ENCODE data around the gene ZWINT. TPM values are rescaled to one million over a fixed set of nuclear protein-coding genes. Genes with fewer than 3 reads are reported as not detected.

ZWINT gene
- total and polyA plus RNA-seq, 2 of the 8 experiments (the other 6 are each of a cell fraction or from before 2014, with no cell fraction given) = 52.1 to 71.2 TPM

GRCh38 chr10:56329961-56330360 is 31.1 kb downstream of the ZWINT start:
- TF ChIP-seq, protein P1, sequence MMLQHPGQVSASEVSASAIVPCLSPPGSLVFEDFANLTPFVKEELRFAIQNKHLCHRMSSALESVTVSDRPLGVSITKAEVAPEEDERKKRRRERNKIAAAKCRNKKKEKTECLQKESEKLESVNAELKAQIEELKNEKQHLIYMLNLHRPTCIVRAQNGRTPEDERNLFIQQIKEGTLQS (IDR thresholded peaks at IDR 0.05; ENCODE audit: insufficient read depth, low read depth, low read length) = no peak
- TF ChIP-seq CHD2 (IDR thresholded peaks at IDR 0.05; ENCODE audit: low read length) (no peak), CTCF (IDR thresholded peaks at IDR 0.05; ENCODE audit: control extremely low read depth in 1 of 3, insufficient read depth in 1 of 3, low read depth in 1 of 3, low read length in 3 of 3) (no peak), TAF1 (IDR thresholded peaks at IDR 0.05; ENCODE audit: low read depth, low read length) (no peak), JUND (IDR thresholded peaks at IDR 0.05; ENCODE audit: low read length) (no peak), ZNF274 (IDR thresholded peaks at IDR 0.05; ENCODE audit: borderline replicate concordance, extremely low read depth, low read length) (no peak), SIRT6 (IDR thresholded peaks at IDR 0.05; ENCODE audit: low read length) (no peak), FOSL1 (IDR thresholded peaks at IDR 0.05; ENCODE audit: insufficient read depth, low read depth, low read length) (no peak), CBX5 (IDR thresholded peaks at IDR 0.05; ENCODE audit: low read depth, low read length) (no peak)
- H3K23me2 ChIP-seq (ENCODE audit: low read depth, low read length) = no peaks in the 10 kb centered on the region
- no peak overlapping the region for H2BK12ac ChIP-seq (ENCODE audit: low read depth, low read length)
- FAIRE-seq (no peak), DNase-seq (ENCODE audit: low read depth in 1 of 2, low spot score in 2 of 2) (no peak)
- no peak overlapping the region for H4K5ac ChIP-seq (ENCODE audit: insufficient read length, low read depth, low read length)
- WGBS, 2 experiments (ENCODE audit: extremely low coverage in 1 of 2, insufficient coverage in 1 of 2, insufficient read length in 1 of 2, insufficient replicate concordance in 2 of 2, low coverage in 1 of 2, low lambda C conversion rate in 2 of 2, missing lambda C conversion rate in 1 of 2) = 93% methylated on average over 2 of the region's 2 CpGs; no CpG with 5 or more reads in 1 of the 2 experiments
- no peaks in the 10 kb centered on the region for H4K20me1 ChIP-seq (replicated peaks in 1 of 2; ENCODE audit: control insufficient read depth in 1 of 2, insufficient read depth in 2 of 2, low read length in 2 of 2)
- H3K79me2 ChIP-seq (ENCODE audit: control insufficient read depth in 1 of 2, insufficient read depth in 2 of 2, low read length in 2 of 2) = no peaks in the 10 kb centered on the region
- H3K23ac ChIP-seq (ENCODE audit: insufficient read length) = no peak overlapping the region
- ChIA-PET CTCF (ENCODE audit: partially characterized antibody) (no interaction called here), POLR2A (ENCODE audit: partially characterized antibody) (no interaction called here)
- H3K79me1 ChIP-seq (ENCODE audit: low read depth, low read length) = no peaks in the 10 kb centered on the region
- H2BK15ac ChIP-seq (ENCODE audit: low read length) = no peak overlapping the region
- no peaks in the 10 kb centered on the region for H3K9me3 ChIP-seq (ENCODE audit: insufficient read depth in 2 of 2, low read depth in 1 of 2, low read length in 1 of 2)
- no peak overlapping the region for H4K8ac ChIP-seq (ENCODE audit: extremely low read depth, insufficient read depth, low read length)
- no peak overlapping the region for H3K4me3 ChIP-seq (ENCODE audit: extremely low read depth in 1 of 4, insufficient read depth in 2 of 4, low read depth in 3 of 4, low read length in 4 of 4)
- no peak overlapping the region for H3K18ac ChIP-seq (ENCODE audit: extremely low read depth, low read length)
- H3K36me3 ChIP-seq (ENCODE audit: control insufficient read depth in 2 of 4, insufficient read depth in 4 of 4, low read length in 3 of 4) = no peaks in the 10 kb centered on the region
- no peak overlapping the region for H2AK5ac ChIP-seq (ENCODE audit: low read depth, low read length)
- no peak overlapping the region for H4K91ac ChIP-seq (replicated peaks; ENCODE audit: insufficient read length, low read length)
- no peak overlapping the region for H2BK5ac ChIP-seq (ENCODE audit: low read depth, low read length)
- no peak overlapping the region for H2BK120ac ChIP-seq (replicated peaks; ENCODE audit: low read depth, low read length)
- no peak overlapping the region for H3K9ac ChIP-seq (replicated peaks in 1 of 4; ENCODE audit: extremely low read depth in 1 of 4, low read depth in 3 of 4, low read length in 3 of 4)
- H2BK20ac ChIP-seq (ENCODE audit: low read length) = no peak overlapping the region
- H3K4me1 ChIP-seq (replicated peaks in 1 of 4; ENCODE audit: control insufficient read depth in 3 of 4, insufficient read depth in 4 of 4, low read length in 3 of 4) = no peaks in the 10 kb centered on the region
- H2AFZ ChIP-seq (ENCODE audit: low read length) = no peak overlapping the region
- no peak overlapping the region for H3K4me2 ChIP-seq (ENCODE audit: insufficient read depth in 1 of 2, low read depth in 2 of 2, low read length in 2 of 2)
- no peak overlapping the region for H3K4ac ChIP-seq (replicated peaks; ENCODE audit: insufficient read length, low read depth, low read length)
- no peak overlapping the region for H3K56ac ChIP-seq (replicated peaks; ENCODE audit: insufficient read length, low read depth, low read length)
- H3K14ac ChIP-seq (ENCODE audit: insufficient read length) = no peak overlapping the region
- H3K27me3 ChIP-seq (replicated peaks in 1 of 4; ENCODE audit: control insufficient read depth in 3 of 4, extremely low read depth in 1 of 4, insufficient read depth in 3 of 4, low read length in 3 of 4) = peaks cover 0 to 1% (median 0%) of the 10 kb centered on the region in 4 experiments; a peak in 1 of 7 replicates
- no peak overlapping the region for H3K27ac ChIP-seq (ENCODE audit: low read depth, low read length)
